Mesendoderm (in vitro differentiated cells): ENCODE measurements around the gene CAPN5.

Experiments used
- DNase-seq: peaks from one replicate; pipeline ENCODE4 v3.0.0; 2013
- H2AK5ac ChIP-seq: 2 replicates; pipeline ENCODE4 v1.6.1; 2013; ENCODE audit warnings: low read length, inconsistent platforms
- H2BK120ac ChIP-seq: 2 replicates; pipeline ENCODE4 v1.6.1; 2013; ENCODE audit warnings: low read depth, mild to moderate bottlenecking, low read length, moderate library complexity, mixed read lengths
- H2BK15ac ChIP-seq: replicated peaks from 2 replicates; pipeline ENCODE4 v1.6.1; 2013; ENCODE audit warnings: low read depth, mild to moderate bottlenecking, moderate library complexity
- H2BK5ac ChIP-seq: 2 replicates; pipeline ENCODE4 v1.6.1; 2013; ENCODE audit warnings: low read length, inconsistent platforms
- H3K18ac ChIP-seq: 2 replicates; pipeline ENCODE4 v1.6.1; 2013; ENCODE audit warnings: mild to moderate bottlenecking, low read length, mixed read lengths
- H3K23ac ChIP-seq: one replicate; pipeline ENCODE4 v1.6.1; 2013; ENCODE audit warnings: low read length
- H3K27ac ChIP-seq: 2 replicates; pipeline ENCODE4 v1.5.1; 2013; ENCODE audit warnings: low read depth, mild to moderate bottlenecking, inconsistent platforms, low read length, moderate library complexity
- H3K27me3 ChIP-seq: 2 replicates; pipeline ENCODE4 v1.6.1; 2013; ENCODE audit warnings: low read length, control low read depth, mild to moderate bottlenecking, inconsistent platforms; ENCODE audit not compliant: insufficient read depth, poor library complexity
- H3K36me3 ChIP-seq: 2 replicates; pipeline ENCODE4 v1.6.1; 2013; ENCODE audit warnings: low read length, inconsistent platforms; ENCODE audit not compliant: control insufficient read depth, insufficient read depth
- H3K4ac ChIP-seq: one replicate; pipeline ENCODE4 v1.6.1; 2013; ENCODE audit warnings: low read depth, mild to moderate bottlenecking, low read length, moderate library complexity
- H3K4me1 ChIP-seq: 2 replicates; pipeline ENCODE4 v1.6.1; 2013; ENCODE audit warnings: low read depth, low read length, inconsistent platforms; ENCODE audit not compliant: control insufficient read depth
- H3K4me2 ChIP-seq: 2 replicates; pipeline ENCODE4 v1.6.1; 2013; ENCODE audit warnings: low read length
- H3K4me3 ChIP-seq: 2 replicates; pipeline ENCODE4 v1.5.1; 2013; ENCODE audit warnings: mild to moderate bottlenecking, low read length
- H3K56ac ChIP-seq: one replicate; pipeline ENCODE4 v1.6.1; 2013; ENCODE audit warnings: low read length
- H3K79me1 ChIP-seq: 2 replicates; pipeline ENCODE4 v1.6.1; 2013; ENCODE audit warnings: low read length, inconsistent platforms
- H3K79me2 ChIP-seq: 2 replicates; pipeline ENCODE4 v1.6.1; 2013; ENCODE audit warnings: mild to moderate bottlenecking, low read length; ENCODE audit not compliant: control insufficient read depth, insufficient read depth
- H3K9ac ChIP-seq: 2 replicates; pipeline ENCODE4 v1.6.1; 2013; ENCODE audit warnings: low read length, inconsistent platforms
- H4K5ac ChIP-seq: one replicate; pipeline ENCODE4 v1.6.1; 2013; ENCODE audit warnings: low read length
- H4K8ac ChIP-seq: one replicate; pipeline ENCODE4 v1.6.1; 2013; ENCODE audit warnings: low read depth, mild to moderate bottlenecking, control low read depth, low read length, moderate library complexity
- WGBS: extraction: QIAGEN DNeasy Blood & Tissue Kit; methylation state at CpG from one replicate; pipeline ENCODE4 v1.1.7; 2013; ENCODE audit warnings: low lambda C conversion rate, missing lambda C conversion rate; ENCODE audit not compliant: insufficient coverage; ENCODE audit errors: extremely low coverage; 5-methylcytosine and 5-hydroxymethylcytosine counted together

Gene CAPN5

DNA sequence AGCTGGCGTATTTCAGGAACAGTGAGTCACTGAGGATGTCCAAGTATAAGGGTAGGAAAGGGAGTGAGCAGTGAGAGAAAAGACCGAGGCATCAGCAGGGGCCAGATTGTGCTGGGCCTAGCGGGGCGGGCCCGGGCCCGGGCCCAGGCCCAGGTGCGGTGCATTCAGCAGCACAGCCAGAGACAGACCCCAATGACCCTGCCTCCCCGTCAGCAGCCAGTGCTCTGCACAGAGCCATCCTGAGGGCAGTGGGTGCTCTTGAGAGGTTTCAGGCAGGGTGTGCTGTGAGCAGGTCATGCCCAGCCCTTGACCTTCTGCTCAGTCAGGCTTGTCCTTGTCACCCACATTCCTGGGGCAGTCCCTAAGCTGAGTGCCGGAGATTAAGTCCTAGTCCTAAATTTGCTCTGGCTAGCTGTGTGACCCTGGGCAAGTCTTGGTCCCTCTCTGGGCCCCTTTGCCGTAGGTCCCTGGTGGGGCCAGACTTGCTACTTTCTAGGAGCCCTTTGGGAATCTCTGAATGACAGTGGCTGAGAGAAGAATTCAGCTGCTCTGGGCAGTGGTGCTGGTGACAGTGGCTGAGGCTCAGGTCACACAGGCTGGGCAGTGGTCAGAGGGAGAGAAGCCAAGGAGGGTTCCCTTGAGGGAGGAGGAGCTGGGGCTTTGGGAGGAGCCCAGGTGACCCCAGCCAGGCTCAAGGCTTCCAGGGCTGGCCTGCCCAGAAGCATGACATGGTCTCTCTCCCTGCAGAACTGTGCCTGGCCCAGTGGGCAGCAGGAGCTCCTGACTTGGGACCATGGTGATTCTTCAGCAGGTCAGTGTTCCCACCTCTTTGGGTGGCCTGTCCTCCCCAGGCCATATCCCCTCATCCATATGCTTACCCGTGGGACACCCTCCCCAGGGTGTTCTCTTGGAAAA, 63.3 kb downstream of the CAPN5 start:
- no peak overlapping the region for H3K27ac ChIP-seq
- H3K56ac ChIP-seq: no peak overlapping the region
- peaks cover 3% of the 10 kb centered on the region for H3K4me1 ChIP-seq
- H3K23ac ChIP-seq: no peak overlapping the region
- H3K18ac ChIP-seq: no peak overlapping the region
- H3K79me2 ChIP-seq: no peaks in the 10 kb centered on the region
- H3K4me2 ChIP-seq: no peak overlapping the region
- H4K8ac ChIP-seq: no peak overlapping the region
- H2BK120ac ChIP-seq: no peak overlapping the region
- no peak overlapping the region for H2BK5ac ChIP-seq
- H4K5ac ChIP-seq: no peak overlapping the region
- H3K4ac ChIP-seq: no peak overlapping the region
- H3K27me3 ChIP-seq: no peaks in the 10 kb centered on the region
- H2BK15ac ChIP-seq: no peak overlapping the region
- H3K9ac ChIP-seq: no peak overlapping the region
- DNase-seq: no peak
- H3K36me3 ChIP-seq: no peaks in the 10 kb centered on the region
- H3K79me1 ChIP-seq: no peaks in the 10 kb centered on the region
- no peak overlapping the region for H2AK5ac ChIP-seq
- no peak overlapping the region for H3K4me3 ChIP-seq
- WGBS: no CpG with 5 or more reads among the region's 11 CpGs

DNA sequence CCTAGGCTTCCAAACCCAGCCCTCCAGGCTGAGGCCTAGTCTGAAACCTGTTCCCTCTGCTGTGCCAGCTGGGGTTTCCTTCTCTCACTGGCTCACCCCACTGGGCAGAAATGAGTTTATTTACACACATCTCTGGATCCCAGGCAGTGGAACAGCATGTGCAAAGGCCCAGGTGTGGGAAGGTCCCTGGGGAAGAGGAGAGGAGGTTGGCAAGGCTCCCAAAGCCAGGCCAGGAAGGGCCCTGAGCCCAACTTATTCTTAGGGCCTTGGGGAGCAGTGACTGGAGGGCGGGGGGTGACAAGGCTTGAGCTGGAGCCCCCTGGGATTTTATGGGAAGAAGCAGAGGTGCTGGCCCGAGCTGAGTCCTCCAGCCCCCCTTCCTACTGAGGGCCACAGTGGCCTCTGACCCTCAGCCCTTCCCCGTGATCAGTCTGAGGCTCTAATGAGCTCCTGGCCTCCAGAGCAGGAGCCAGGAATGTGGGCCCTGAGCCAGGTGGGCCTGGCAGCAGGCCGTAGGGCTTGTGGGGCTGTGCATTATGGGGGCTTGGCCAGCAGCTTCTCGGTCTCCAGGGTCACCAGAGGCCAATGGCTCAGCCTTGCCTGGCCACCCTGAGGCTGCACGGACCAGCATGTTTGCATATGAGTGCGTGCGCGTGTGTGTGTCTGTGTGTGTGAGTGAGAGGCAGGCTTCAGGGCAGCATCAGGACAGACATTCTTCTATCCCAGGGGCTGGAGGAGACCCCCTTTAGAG, 64.2 kb downstream of the CAPN5 start:
- Histone ChIP-seq H3K4ac (no peak overlapping the region), H4K5ac (no peak overlapping the region), H3K18ac (no peak overlapping the region), H3K4me1 (peaks cover 3% of the 10 kb centered on the region), H2BK15ac (no peak overlapping the region), H4K8ac (no peak overlapping the region), H3K9ac (no peak overlapping the region), H3K79me2 (no peaks in the 10 kb centered on the region), H3K79me1 (no peaks in the 10 kb centered on the region), H3K36me3 (no peaks in the 10 kb centered on the region), H2AK5ac (no peak overlapping the region), H2BK120ac (no peak overlapping the region), H3K27ac (no peak overlapping the region), H3K56ac (no peak overlapping the region), H3K23ac (no peak overlapping the region), H2BK5ac (no peak overlapping the region), H3K4me2 (no peak overlapping the region), H3K27me3 (no peaks in the 10 kb centered on the region), H3K4me3 (no peak overlapping the region)
- no peak for DNase-seq
- WGBS: no CpG with 5 or more reads among the region's 9 CpGs

DNA sequence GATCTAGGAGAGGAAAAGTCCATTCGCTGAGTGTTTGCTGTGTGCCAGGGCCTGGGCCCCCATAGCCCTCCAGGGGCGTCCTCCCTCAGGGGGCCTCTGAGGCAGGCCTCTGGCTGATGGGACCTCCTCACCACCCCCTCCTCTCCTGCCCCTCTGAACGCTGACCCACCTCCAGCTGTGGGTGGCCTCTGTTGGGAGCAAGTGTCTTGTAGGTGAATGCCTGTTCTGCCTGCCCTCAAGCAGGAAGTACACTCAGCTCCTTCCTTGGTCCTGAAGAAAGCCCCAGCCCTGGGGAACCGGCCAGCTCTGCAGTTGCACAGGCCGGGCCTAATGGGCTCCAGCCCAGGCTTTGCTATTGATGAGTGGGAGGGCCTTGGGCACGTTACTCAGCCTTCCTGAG, 64.8 kb downstream of the CAPN5 start:
- H2BK120ac ChIP-seq: no peak overlapping the region
- no peaks in the 10 kb centered on the region for H3K27me3 ChIP-seq
- H4K5ac ChIP-seq: no peak overlapping the region
- WGBS: no CpG with 5 or more reads among the region's 6 CpGs
- no peak overlapping the region for H2BK5ac ChIP-seq
- no peaks in the 10 kb centered on the region for H3K79me2 ChIP-seq
- no peak overlapping the region for H3K18ac ChIP-seq
- H3K23ac ChIP-seq: no peak overlapping the region
- H3K4me1 ChIP-seq: peaks cover 3% of the 10 kb centered on the region
- H3K4me2 ChIP-seq: no peak overlapping the region
- no peak for DNase-seq
- H4K8ac ChIP-seq: no peak overlapping the region
- no peak overlapping the region for H3K9ac ChIP-seq
- no peak overlapping the region for H2AK5ac ChIP-seq
- no peak overlapping the region for H3K4ac ChIP-seq
- H3K36me3 ChIP-seq: no peaks in the 10 kb centered on the region
- no peak overlapping the region for H3K27ac ChIP-seq
- no peak overlapping the region for H3K56ac ChIP-seq
- no peak overlapping the region for H2BK15ac ChIP-seq
- H3K79me1 ChIP-seq: no peaks in the 10 kb centered on the region
- no peak overlapping the region for H3K4me3 ChIP-seq

DNA sequence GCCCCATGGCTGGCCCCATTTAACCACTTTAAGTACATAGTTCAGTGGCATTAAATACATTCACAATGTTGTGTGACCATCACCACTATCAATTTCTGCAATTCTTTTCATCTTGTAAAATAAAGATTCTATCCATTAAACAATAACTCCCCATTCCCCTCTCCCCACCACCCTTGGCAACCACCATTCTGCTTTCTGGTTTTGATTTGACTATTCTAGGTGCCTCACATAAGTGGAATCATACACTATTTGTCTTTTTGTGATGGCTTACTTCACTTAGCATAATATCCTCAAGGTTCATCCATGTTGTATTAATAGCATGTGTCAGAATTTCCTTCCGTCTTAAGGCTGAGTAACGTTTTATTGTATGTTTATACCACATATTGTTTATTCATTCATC, 68.3 kb downstream of the CAPN5 start:
- Histone ChIP-seq H3K27ac (no peak overlapping the region), H3K18ac (no peak overlapping the region), H3K79me1 (no peaks in the 10 kb centered on the region), H4K8ac (no peak overlapping the region), H2BK15ac (no peak overlapping the region), H2BK5ac (no peak overlapping the region), H3K4me2 (no peak overlapping the region), H3K4ac (no peak overlapping the region), H3K56ac (no peak overlapping the region), H3K9ac (no peak overlapping the region), H3K23ac (no peak overlapping the region), H2BK120ac (no peak overlapping the region), H4K5ac (no peak overlapping the region), H3K27me3 (no peaks in the 10 kb centered on the region), H3K36me3 (no peaks in the 10 kb centered on the region), H3K79me2 (no peaks in the 10 kb centered on the region), H3K4me1 (no peaks in the 10 kb centered on the region), H3K4me3 (no peak overlapping the region), H2AK5ac (no peak overlapping the region)
- WGBS: no CpG with 5 or more reads among the region's 2 CpGs
- no peak for DNase-seq

DNA sequence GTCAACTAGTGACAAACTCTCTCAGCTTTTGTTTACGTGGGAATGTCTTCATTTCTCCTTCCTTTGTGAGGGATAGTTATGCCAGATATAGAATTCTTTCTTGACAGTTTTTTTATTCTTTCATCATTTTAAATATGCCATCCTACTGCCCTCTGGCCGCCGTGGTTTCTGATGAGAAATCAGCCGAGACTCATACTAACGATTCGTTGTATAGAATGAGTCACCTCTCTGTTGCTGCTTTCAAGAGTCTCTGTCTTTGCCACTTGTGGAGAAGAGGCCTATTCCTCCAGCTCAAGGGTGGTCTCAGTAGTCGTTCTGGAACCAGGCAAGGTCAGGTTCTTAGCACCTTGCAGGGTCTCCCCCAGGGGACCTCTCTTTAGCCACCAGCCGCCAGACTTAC, 69.3 kb downstream of the CAPN5 start:
- H2AK5ac ChIP-seq: no peak overlapping the region
- no peak overlapping the region for H4K8ac ChIP-seq
- no peak overlapping the region for H3K23ac ChIP-seq
- WGBS: no CpG with 5 or more reads among the region's 8 CpGs
- H3K27me3 ChIP-seq: no peaks in the 10 kb centered on the region
- H3K4ac ChIP-seq: no peak overlapping the region
- H2BK15ac ChIP-seq: no peak overlapping the region
- no peaks in the 10 kb centered on the region for H3K79me2 ChIP-seq
- no peak overlapping the region for H3K56ac ChIP-seq
- no peak overlapping the region for H3K4me3 ChIP-seq
- H3K18ac ChIP-seq: no peak overlapping the region
- no peak overlapping the region for H3K9ac ChIP-seq
- no peak overlapping the region for H3K4me2 ChIP-seq
- DNase-seq: no peak
- H2BK5ac ChIP-seq: no peak overlapping the region
- no peak overlapping the region for H3K27ac ChIP-seq
- no peaks in the 10 kb centered on the region for H3K79me1 ChIP-seq
- H3K36me3 ChIP-seq: no peaks in the 10 kb centered on the region
- no peak overlapping the region for H4K5ac ChIP-seq
- peaks cover 1% of the 10 kb centered on the region for H3K4me1 ChIP-seq
- no peak overlapping the region for H2BK120ac ChIP-seq
